ENCODE results near the gene HOTAIR. TPM values are rescaled to one million over a fixed set of nuclear protein-coding genes. Genes with fewer than 3 reads are reported as not detected.

Gene HOTAIR
- total RNA-seq, 2 experiments from 2014 or later, result not detected

DNA sequence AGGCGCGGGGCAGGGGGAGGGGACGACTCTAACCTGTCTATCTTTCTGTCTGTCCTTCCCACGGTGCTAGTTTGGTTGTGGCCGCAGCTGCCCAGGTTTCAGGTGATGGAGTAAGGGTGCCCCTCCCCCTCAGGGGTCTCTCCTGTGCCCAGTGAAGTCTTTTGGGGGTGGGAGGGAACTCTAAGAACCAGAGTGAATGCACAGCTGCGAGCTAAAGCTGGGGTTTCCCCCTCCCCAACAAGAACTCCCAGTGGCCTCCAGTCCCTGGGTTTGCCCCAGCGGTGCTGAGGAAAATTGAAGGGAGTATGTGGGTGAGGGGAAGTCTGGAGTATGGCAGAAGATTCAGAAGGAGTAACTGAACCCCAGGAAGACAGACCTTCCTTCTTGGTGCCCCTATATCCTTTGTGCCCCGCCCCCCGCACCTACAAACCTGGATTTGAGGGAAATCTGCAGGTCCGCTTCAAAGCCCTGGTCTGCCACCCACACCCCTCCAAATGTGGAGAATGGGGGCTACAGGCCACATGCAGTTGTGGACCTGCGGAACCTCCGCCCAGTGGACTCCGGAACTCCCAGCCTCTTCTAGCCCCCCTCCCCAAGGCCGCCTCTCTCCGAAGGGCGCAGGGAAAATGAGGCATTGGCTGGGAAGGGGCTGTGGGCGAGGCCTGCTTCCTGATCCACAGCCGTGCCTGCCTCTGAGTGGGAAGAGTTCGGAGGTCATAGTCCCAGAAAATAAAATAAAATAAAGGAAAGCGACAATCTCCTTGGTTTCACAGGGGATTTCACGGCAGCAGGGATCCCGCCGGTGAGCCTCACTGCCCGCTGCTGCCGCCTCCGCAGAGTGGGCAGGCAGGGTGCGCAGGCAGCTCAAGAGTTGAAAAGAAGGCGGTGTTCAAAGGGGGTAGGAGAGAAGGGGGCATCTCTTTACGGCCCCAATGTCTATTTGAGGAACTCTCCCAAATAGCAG is 21.8 kb upstream of the HOTAIR start:
- Mint-ChIP-seq H3K4me3 (peak overlapping the region; percentile 65), H3K27me3 (peaks cover 84% of the 10 kb centered on the region), H3K9me3 (ENCODE audit: low read depth) (no peaks in the 10 kb centered on the region), H3K27ac (no peak overlapping the region), H3K36me3 (ENCODE audit: low read depth) (no peaks in the 10 kb centered on the region), H3K4me1 (peaks cover 25% of the 10 kb centered on the region)
- ChIA-PET CTCF (interaction anchor here (0.5 to 1.7 kb wide), 12 partner anchors 9 to 247 kb away, joined by 3 to 8 read pairs (median 4); partner anchors contain the start of genes HOXC10 and HOXC5), POLR2A (interaction anchor here (0.7 kb wide), 1 partner anchor 214 kb away, joined by 3 read pairs; no protein-coding TSS in a partner anchor)
- peak; percentile 27 for ATAC-seq
- intact Hi-C loops (cut with DNase I, micrococcal nuclease), result loop anchor here in 1 of 2 experiments (5.0 kb wide), 1 partner anchor 44 kb away; the partner anchor contains the start of gene HOXC12
- DNase-seq, result no peak

DNA sequence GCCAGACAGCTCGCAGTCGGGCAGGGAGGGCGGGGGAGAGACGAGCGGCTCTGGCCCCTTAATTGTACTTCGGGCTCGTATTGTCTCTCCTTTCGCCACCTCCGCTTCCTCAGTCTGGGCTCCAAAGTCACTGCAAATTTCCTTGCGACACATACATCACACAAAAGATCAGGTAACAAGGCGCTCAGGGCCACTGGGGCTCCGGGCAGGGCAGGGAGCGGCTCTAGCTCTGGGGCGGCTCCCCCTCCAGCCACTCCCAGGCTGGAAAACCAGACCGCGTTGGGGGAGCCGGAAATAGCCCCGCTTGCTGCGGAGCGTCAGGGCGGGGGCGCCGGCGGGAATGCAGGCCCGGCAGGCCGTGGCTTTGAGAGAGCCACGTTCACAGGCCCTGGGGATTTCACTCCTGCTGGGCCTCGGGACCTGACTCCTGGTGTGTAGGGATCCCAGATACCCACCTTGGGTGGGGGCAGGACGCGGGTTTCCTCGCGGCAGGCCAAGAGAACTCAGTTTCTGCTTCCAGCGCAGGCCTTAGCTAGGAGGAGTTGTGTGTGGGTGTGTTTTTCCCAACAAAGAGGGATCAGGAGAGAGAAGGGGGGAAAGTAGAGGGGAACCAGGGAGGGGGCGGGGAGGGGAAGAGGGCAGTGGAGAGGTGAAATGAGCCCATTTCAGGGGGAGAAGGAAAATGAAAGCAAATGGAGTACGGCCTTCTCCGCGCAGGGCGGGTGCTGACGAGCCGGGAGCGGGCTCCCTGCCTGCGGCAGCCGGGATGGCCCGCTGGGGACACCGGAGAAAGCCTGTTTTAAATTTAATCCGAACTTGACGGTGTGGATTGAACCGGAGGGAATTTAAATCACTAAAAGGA is 20.9 kb upstream of the HOTAIR start:
- Mint-ChIP-seq H3K36me3 (ENCODE audit: low read depth) (no peaks in the 10 kb centered on the region), H3K9me3 (ENCODE audit: low read depth) (no peaks in the 10 kb centered on the region), H3K27me3 (peaks cover 83% of the 10 kb centered on the region), H3K27ac (no peak overlapping the region), H3K4me1 (peaks cover 27% of the 10 kb centered on the region), H3K4me3 (peak overlapping the region; percentile 65)
- ChIA-PET CTCF (interaction anchor here (0.6 to 1.7 kb wide), 8 partner anchors 9 to 342 kb away, joined by 3 to 5 read pairs (median 3); no protein-coding TSS in a partner anchor), POLR2A (interaction anchor here (0.6 kb wide), 1 partner anchor 13 kb away, joined by 6 read pairs; the partner anchor contains the start of gene HOXC8)
- DNase-seq (peak; percentile 47), ATAC-seq (peak; percentile 42)
- intact Hi-C loops (cut with DNase I, micrococcal nuclease), result loop anchor here in 1 of 2 experiments (5.0 kb wide), 1 partner anchor 43 kb away; the partner anchor contains the start of gene HOXC12

GRCh38 chr12:53995002-53995377 is 20.2 kb upstream of the HOTAIR start:
- no peaks in the 10 kb centered on the region for H3K36me3 Mint-ChIP-seq (ENCODE audit: low read depth)
- peaks cover 32% of the 10 kb centered on the region for H3K4me1 Mint-ChIP-seq
- H3K9me3 Mint-ChIP-seq (ENCODE audit: low read depth), result no peaks in the 10 kb centered on the region
- ChIA-PET CTCF (interaction anchor here (0.6 to 1.7 kb wide), 5 partner anchors 9 to 343 kb away, joined by 3 to 5 read pairs (median 4); no protein-coding TSS in a partner anchor), POLR2A (interaction anchor here (0.6 kb wide), 1 partner anchor 14 kb away, joined by 6 read pairs; the partner anchor contains the start of gene HOXC8)
- ATAC-seq (no peak), DNase-seq (peak; percentile 56)
- H3K27me3 Mint-ChIP-seq, result peaks cover 84% of the 10 kb centered on the region
- intact Hi-C loops (cut with DNase I, micrococcal nuclease), result loop anchor here in 1 of 2 experiments (5.0 kb wide), 1 partner anchor 43 kb away; the partner anchor contains the start of gene HOXC12
- no peak overlapping the region for H3K27ac Mint-ChIP-seq
- peak overlapping the region; percentile 65 for H3K4me3 Mint-ChIP-seq

DNA sequence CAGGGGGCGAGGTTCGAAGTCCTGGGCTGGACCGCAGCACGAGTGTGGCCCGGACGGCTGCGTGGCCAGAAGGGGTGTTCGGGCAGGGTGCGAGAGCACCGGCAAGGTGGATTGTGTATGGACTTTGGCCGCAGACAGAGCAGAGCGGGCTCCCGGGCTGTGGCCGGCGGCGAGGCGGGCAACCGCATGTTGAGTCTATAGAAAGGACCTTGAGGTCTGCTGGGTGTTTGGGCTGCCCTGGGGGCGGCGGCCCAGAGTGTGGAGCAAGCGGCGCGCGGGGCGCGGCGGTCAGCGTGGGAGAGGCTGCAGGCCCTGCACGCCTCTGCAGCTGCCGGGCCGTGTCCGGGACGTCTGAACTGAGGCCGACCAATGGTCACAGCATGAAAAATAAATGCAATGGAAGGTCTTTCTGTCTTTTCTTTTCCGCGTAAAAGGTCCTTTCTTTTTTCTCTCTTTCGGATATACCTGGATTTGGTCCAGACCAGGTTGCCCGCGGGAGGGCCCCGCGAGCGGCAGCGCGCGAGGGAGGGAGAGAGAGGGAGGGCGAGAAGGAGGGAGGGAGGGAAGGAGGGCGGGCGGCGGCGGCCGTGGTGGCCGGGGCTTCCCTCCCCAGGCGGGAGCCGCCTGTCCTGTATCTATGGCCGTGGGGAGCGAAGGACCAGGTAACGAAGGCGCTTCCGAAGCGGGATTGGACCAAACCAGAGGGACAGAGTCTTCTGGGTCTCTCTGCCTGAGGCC is 19.7 kb upstream of the HOTAIR start:
- H3K4me1 Mint-ChIP-seq, result peaks cover 38% of the 10 kb centered on the region
- peak overlapping the region; percentile 65 for H3K4me3 Mint-ChIP-seq
- H3K36me3 Mint-ChIP-seq (ENCODE audit: low read depth), result no peaks in the 10 kb centered on the region
- H3K27me3 Mint-ChIP-seq, result peaks cover 87% of the 10 kb centered on the region
- intact Hi-C loops (cut with DNase I, micrococcal nuclease), result loop anchor here in 1 of 2 experiments (5.0 kb wide), 2 partner anchors 42 to 58 kb away; partner anchors contain the start of genes HOXC12 and HOXC4
- no peak for DNase-seq
- POLR2A ChIA-PET, result no interaction called here
- H3K9me3 Mint-ChIP-seq (ENCODE audit: low read depth), result no peaks in the 10 kb centered on the region
- no peak for ATAC-seq
- CTCF ChIA-PET, result interaction anchor here (0.6 to 1.7 kb wide), 3 partner anchors 197 to 249 kb away, joined by 3 to 4 read pairs (median 4); no protein-coding TSS in a partner anchor
- H3K27ac Mint-ChIP-seq, result no peak overlapping the region

- POLR2A ChIA-PET, result no interaction called here
Observed at GRCh38 chr12:53994009-53994263, 19.2 kb upstream of the HOTAIR start.

GRCh38 chr12:53993162-53994008 is 18.6 kb upstream of the HOTAIR start:
- no peak for ATAC-seq
- no peaks in the 10 kb centered on the region for H3K9me3 Mint-ChIP-seq (ENCODE audit: low read depth)
- no peak for DNase-seq
- intact Hi-C loops (cut with DNase I, micrococcal nuclease), result loop anchor here in 1 of 2 experiments (5.0 kb wide), 1 partner anchor 59 kb away; the partner anchor contains the start of gene HOXC4
- H3K4me3 Mint-ChIP-seq, result no peak overlapping the region
- H3K36me3 Mint-ChIP-seq (ENCODE audit: low read depth), result no peaks in the 10 kb centered on the region
- H3K27me3 Mint-ChIP-seq, result peaks cover 85% of the 10 kb centered on the region
- POLR2A ChIA-PET, result no interaction called here
- CTCF ChIA-PET, result interaction anchor here (0.5 to 1.4 kb wide), 4 partner anchors 9 to 218 kb away, joined by 3 to 5 read pairs (median 3); partner anchors contain the start of gene HOXC10
- no peak overlapping the region for H3K27ac Mint-ChIP-seq
- peaks cover 44% of the 10 kb centered on the region for H3K4me1 Mint-ChIP-seq

More at GRCh38 chr12:53994009-53994263, 19.2 kb upstream of the HOTAIR start:
- intact Hi-C loops (cut with DNase I, micrococcal nuclease), result loop anchor here in 1 of 2 experiments (5.0 kb wide), 1 partner anchor 58 kb away; the partner anchor contains the start of gene HOXC4
- no peak for DNase-seq
- Mint-ChIP-seq H3K27me3 (peaks cover 87% of the 10 kb centered on the region), H3K4me1 (peaks cover 43% of the 10 kb centered on the region), H3K4me3 (peak overlapping the region; percentile 34), H3K9me3 (ENCODE audit: low read depth) (no peaks in the 10 kb centered on the region), H3K27ac (no peak overlapping the region), H3K36me3 (ENCODE audit: low read depth) (no peaks in the 10 kb centered on the region)
- ATAC-seq, result no peak
- CTCF ChIA-PET, result interaction anchor here (0.6 to 1.4 kb wide), 2 partner anchors 196 to 198 kb away, joined by 3 read pairs; no protein-coding TSS in a partner anchor

DNA sequence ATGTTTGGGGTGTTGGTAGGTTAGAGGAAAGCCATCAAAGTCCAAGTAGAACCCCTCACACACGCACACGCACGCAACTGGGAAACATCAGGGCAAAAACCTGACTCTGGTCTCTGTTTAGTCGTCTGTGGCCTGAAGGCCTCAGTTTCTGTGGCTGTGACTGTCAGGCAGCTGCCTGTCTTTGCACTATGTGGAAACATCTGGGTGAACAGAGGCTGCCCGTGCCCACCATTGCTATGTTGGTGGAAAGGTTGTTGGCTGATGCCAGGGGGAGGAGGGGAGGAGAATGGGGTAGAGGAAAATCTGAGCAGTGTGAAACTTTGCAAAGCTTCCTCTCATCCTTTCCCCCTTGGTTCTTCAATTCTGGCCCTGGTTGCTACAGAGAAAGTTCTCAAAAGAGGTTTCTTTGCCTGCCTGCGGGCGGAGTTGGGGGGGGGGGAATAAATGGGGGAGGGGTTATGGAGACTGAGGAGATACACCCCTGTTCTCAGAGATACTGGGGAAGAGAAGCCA is 17.7 kb upstream of the HOTAIR start:
- H3K27ac Mint-ChIP-seq, result no peak overlapping the region
- H3K27me3 Mint-ChIP-seq, result peaks cover 85% of the 10 kb centered on the region
- no peak for ATAC-seq
- CTCF ChIA-PET, result interaction anchor here (0.5 to 1.6 kb wide), 8 partner anchors 8 to 219 kb away, joined by 3 to 5 read pairs (median 3); partner anchors contain the start of genes HOXC10 and HOXC5
- no peaks in the 10 kb centered on the region for H3K36me3 Mint-ChIP-seq (ENCODE audit: low read depth)
- H3K4me1 Mint-ChIP-seq, result peaks cover 41% of the 10 kb centered on the region
- no peak overlapping the region for H3K4me3 Mint-ChIP-seq
- DNase-seq, result no peak
- intact Hi-C loops (cut with DNase I, micrococcal nuclease), result loop anchor here in 1 of 2 experiments (5.0 kb wide), 1 partner anchor 60 kb away; the partner anchor contains the start of gene HOXC4
- H3K9me3 Mint-ChIP-seq (ENCODE audit: low read depth), result no peaks in the 10 kb centered on the region
- POLR2A ChIA-PET, result no interaction called here

DNA sequence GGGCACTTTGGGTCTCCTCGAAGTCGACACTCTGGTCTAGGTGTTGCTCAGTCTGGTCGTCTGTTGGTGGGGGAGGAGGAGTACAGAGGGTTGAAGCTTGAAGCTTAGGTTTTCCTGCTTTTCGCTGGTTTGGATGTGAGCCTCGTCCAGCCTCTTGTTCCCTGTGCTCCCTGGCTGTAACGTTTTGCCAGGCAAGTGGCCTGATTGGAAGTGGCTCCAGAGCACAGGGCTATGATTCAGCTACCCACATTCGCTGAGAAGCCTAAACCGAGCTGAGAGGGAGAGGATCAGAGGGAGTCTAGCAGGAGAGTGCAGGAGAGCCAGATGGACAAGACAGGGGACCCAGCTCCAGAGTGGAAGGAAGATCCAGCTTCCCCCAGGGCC is 16.3 kb upstream of the HOTAIR start:
- ATAC-seq (no peak), DNase-seq (no peak)
- Mint-ChIP-seq H3K27ac (no peak overlapping the region), H3K9me3 (ENCODE audit: low read depth) (no peaks in the 10 kb centered on the region), H3K4me3 (no peak overlapping the region), H3K4me1 (peaks cover 40% of the 10 kb centered on the region), H3K36me3 (ENCODE audit: low read depth) (no peaks in the 10 kb centered on the region), H3K27me3 (peaks cover 90% of the 10 kb centered on the region)
- ChIA-PET POLR2A (interaction anchor here (0.6 kb wide), 1 partner anchor 710 kb away, joined by 3 read pairs; no protein-coding TSS in a partner anchor), CTCF (interaction anchor here (0.7 to 1.6 kb wide), 10 partner anchors 10 to 225 kb away, joined by 3 to 5 read pairs (median 3); partner anchors contain the start of gene HOXC5)
- intact Hi-C loops (cut with DNase I, micrococcal nuclease), result loop anchor here in 1 of 2 experiments (5.0 kb wide), 1 partner anchor 61 kb away; the partner anchor contains the start of gene HOXC4

All from activated CD4-positive, alpha-beta T cell treated with anti-CD3 and anti-CD28 coated beads for 36 hours (primary cell).